Mesenchymal stem cell (in vitro differentiated cells and primary cell): ENCODE data around the gene AGAP1.
A peak's percentile ranks its signal among the peaks of the same experiment; 100 is the strongest.

Experiments used
- DNase-seq: peaks from one replicate; pipeline ENCODE4 v3.0.0-alpha.2; 2013
- H2AFZ ChIP-seq: one replicate; pipeline ENCODE4 v1.6.1; 2013; ENCODE audit warnings: low read depth, mild to moderate bottlenecking, control low read depth, inconsistent platforms, low read length, moderate library complexity
- H2AK5ac ChIP-seq: 2 replicates; pipeline ENCODE4 v1.6.1; 2013; ENCODE audit warnings: low read length, moderate library complexity, mild to moderate bottlenecking, inconsistent platforms; ENCODE audit not compliant: severe bottlenecking
- H2BK120ac ChIP-seq: one replicate; pipeline ENCODE4 v1.6.1; 2013; ENCODE audit warnings: low read depth, mild to moderate bottlenecking, inconsistent platforms, low read length, moderate library complexity
- H2BK12ac ChIP-seq, 2 experiments: one replicate each; pipeline ENCODE4 v1.6.1; 2013; ENCODE audit warnings: inconsistent platforms in 2 of 2, low read length in 2 of 2, mild to moderate bottlenecking in 2 of 2, moderate library complexity in 2 of 2, control low read depth in 1 of 2
- H2BK15ac ChIP-seq: one replicate; pipeline ENCODE4 v1.6.1; 2013; ENCODE audit warnings: mild to moderate bottlenecking, low read depth, inconsistent platforms; ENCODE audit not compliant: poor library complexity, severe bottlenecking
- H2BK5ac ChIP-seq: 2 replicates; pipeline ENCODE4 v1.6.1; 2013; ENCODE audit warnings: low read depth, mild to moderate bottlenecking, low read length, control low read depth, inconsistent platforms; ENCODE audit not compliant: poor library complexity, severe bottlenecking
- H3K14ac ChIP-seq, 2 experiments: one replicate each; pipeline ENCODE4 v1.6.1; 2013; ENCODE audit warnings: inconsistent platforms in 2 of 2, low read length in 2 of 2, control low read depth in 1 of 2, mild to moderate bottlenecking in 1 of 2, moderate library complexity in 1 of 2
- H3K18ac ChIP-seq, 2 experiments: one replicate each; pipeline ENCODE4 v1.6.1; 2013; ENCODE audit warnings: inconsistent platforms in 2 of 2, low read length in 2 of 2, control low read depth in 1 of 2, low read depth in 1 of 2, mild to moderate bottlenecking in 1 of 2
- H3K23ac ChIP-seq, 2 experiments: one replicate each; pipeline ENCODE4 v1.6.1; 2013; ENCODE audit warnings: inconsistent platforms in 2 of 2, low read length in 2 of 2, mild to moderate bottlenecking in 2 of 2, moderate library complexity in 2 of 2, control low read depth in 1 of 2
- H3K27ac ChIP-seq: 2 replicates; pipeline ENCODE4 v1.5.1; 2013; ENCODE audit warnings: mild to moderate bottlenecking, moderate library complexity, low read length, control low read depth, inconsistent platforms; ENCODE audit not compliant: poor library complexity, severe bottlenecking
- H3K27me3 ChIP-seq, 2 experiments: 2 replicates each; pipeline versions ENCODE4 v1.6.1 to v1.7.0; 2013; ENCODE audit warnings: low read length in 2 of 2, mild to moderate bottlenecking in 2 of 2, moderate library complexity in 2 of 2, control low read depth in 1 of 2, inconsistent platforms in 1 of 2; ENCODE audit not compliant: control insufficient read depth in 1 of 2, insufficient read depth in 1 of 2
- H3K36me3 ChIP-seq, 2 experiments: 2 replicates each; pipeline versions ENCODE4 v1.6.1 to v1.7.0; 2013; ENCODE audit warnings: low read length in 2 of 2, control low read depth in 1 of 2, inconsistent platforms in 1 of 2, low read depth in 1 of 2, mild to moderate bottlenecking in 1 of 2; ENCODE audit not compliant: insufficient read depth in 2 of 2, control insufficient read depth in 1 of 2
- H3K4ac ChIP-seq, 2 experiments: one replicate each; pipeline ENCODE4 v1.6.1; 2013; ENCODE audit warnings: inconsistent platforms in 2 of 2, low read length in 2 of 2, mild to moderate bottlenecking in 2 of 2, moderate library complexity in 2 of 2, control low read depth in 1 of 2, low read depth in 1 of 2
- H3K4me1 ChIP-seq: 2 replicates; pipeline ENCODE4 v1.6.1; 2013; ENCODE audit warnings: low read depth, low read length, control low read depth; ENCODE audit not compliant: control insufficient read depth, insufficient read depth
- H3K4me2 ChIP-seq: 2 replicates; pipeline ENCODE4 v1.6.1; 2013; ENCODE audit warnings: low read length, mild to moderate bottlenecking, inconsistent platforms; ENCODE audit not compliant: poor library complexity, severe bottlenecking
- H3K4me3 ChIP-seq, 2 experiments: 2 replicates each; pipeline versions ENCODE4 v1.5.1 to v1.7.0; 2013; ENCODE audit warnings: low read length in 2 of 2, mild to moderate bottlenecking in 2 of 2, control low read depth in 1 of 2, low read depth in 1 of 2; ENCODE audit not compliant: insufficient read depth in 1 of 2
- H3K79me1 ChIP-seq: replicated peaks from 2 replicates; pipeline ENCODE4 v1.6.1; 2013; ENCODE audit warnings: mild to moderate bottlenecking, control low read depth, low read length, inconsistent platforms; ENCODE audit not compliant: poor library complexity, severe bottlenecking
- H3K9ac ChIP-seq: 2 replicates; pipeline ENCODE4 v1.7.0; 2013; ENCODE audit warnings: mild to moderate bottlenecking, low read length, moderate library complexity
- H3K9me3 ChIP-seq: 2 replicates; pipeline ENCODE4 v1.7.0; 2013; ENCODE audit warnings: mild to moderate bottlenecking, low read length; ENCODE audit not compliant: control insufficient read depth
- H4K8ac ChIP-seq: one replicate; pipeline ENCODE4 v1.6.1; 2013; ENCODE audit warnings: inconsistent platforms, mild to moderate bottlenecking, low read length, moderate library complexity
- H4K91ac ChIP-seq: one replicate; pipeline ENCODE4 v1.6.1; 2013; ENCODE audit warnings: mild to moderate bottlenecking, low read length, inconsistent platforms
- WGBS: methylation state at CpG from one replicate; pipeline ENCODE4 v1.1.7; 2013; ENCODE audit warnings: mixed read lengths; 5-methylcytosine and 5-hydroxymethylcytosine counted together

The AGAP1 gene

DNA sequence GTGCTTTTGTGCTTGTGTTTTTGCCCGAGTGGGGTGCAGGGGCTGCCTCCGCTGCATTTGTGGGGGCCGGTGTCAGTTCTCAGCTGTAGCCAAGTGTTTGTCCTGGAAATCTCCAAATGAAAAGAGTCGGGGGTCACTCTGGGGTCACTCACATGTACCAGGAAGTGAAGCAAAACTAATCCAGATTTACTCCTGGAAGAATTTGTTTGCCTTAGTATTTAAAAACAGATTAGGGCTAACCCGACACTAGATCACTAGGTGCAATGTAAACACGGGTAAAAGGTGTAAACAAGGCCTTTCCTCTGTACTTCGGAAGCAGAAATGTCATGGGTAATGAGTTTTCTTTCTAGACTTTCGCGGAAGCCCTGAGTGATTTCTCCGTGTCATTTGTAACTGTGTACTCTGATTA lies 624.0 kb downstream of the AGAP1 start:
- no peaks in the 10 kb centered on the region for H3K9me3 ChIP-seq
- peaks cover 4 to 7% of the 10 kb centered on the region in 2 experiments for H3K36me3 ChIP-seq
- H3K14ac ChIP-seq, result no peak overlapping the region
- 42% methylated on average over 10 of the region's 10 CpGs for WGBS
- H3K79me1 ChIP-seq, result peaks cover 2% of the 10 kb centered on the region
- no peak overlapping the region for H4K91ac ChIP-seq
- no peak overlapping the region for H3K18ac ChIP-seq
- no peak overlapping the region for H2AK5ac ChIP-seq
- H2BK5ac ChIP-seq, result no peak overlapping the region
- no peak overlapping the region for H3K4ac ChIP-seq
- no peak overlapping the region for H3K23ac ChIP-seq
- no peaks in the 10 kb centered on the region for H3K27me3 ChIP-seq
- H3K27ac ChIP-seq, result no peak overlapping the region
- H2AFZ ChIP-seq, result no peak overlapping the region
- H2BK120ac ChIP-seq, result no peak overlapping the region
- H3K9ac ChIP-seq, result no peak overlapping the region
- no peak overlapping the region for H2BK12ac ChIP-seq
- H4K8ac ChIP-seq, result no peak overlapping the region
- H2BK15ac ChIP-seq, result no peak overlapping the region
- no peak overlapping the region for H3K4me2 ChIP-seq
- DNase-seq, result no peak
- H3K4me3 ChIP-seq, result no peak overlapping the region
- peaks cover 5% of the 10 kb centered on the region for H3K4me1 ChIP-seq

DNA sequence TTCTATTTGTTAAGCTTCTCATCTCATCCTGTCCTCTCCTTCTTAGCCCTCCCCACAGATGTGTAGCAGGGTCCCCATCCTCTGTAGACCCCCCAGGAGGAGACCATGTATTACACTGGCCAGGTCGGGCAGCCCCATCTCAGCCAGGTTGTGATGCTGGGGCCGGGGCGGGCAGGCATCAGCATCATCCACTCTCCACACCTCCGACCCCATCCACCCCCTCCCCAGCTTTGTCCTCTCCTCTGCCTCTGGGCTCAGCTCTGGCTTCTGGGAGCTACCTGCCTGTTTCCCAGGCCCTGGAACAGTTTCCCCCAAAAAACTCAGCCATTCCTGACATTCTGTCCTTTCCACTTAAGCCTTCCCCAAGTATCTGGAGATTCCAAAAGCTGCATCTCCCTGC lies 625.2 kb downstream of the AGAP1 start:
- H3K14ac ChIP-seq, result no peak overlapping the region
- H2BK15ac ChIP-seq, result no peak overlapping the region
- DNase-seq, result no peak
- H3K27me3 ChIP-seq, result no peaks in the 10 kb centered on the region
- H3K79me1 ChIP-seq, result peaks cover 2% of the 10 kb centered on the region
- H4K91ac ChIP-seq, result no peak overlapping the region
- no peak overlapping the region for H3K23ac ChIP-seq
- no peak overlapping the region for H3K4me3 ChIP-seq
- H3K36me3 ChIP-seq, result peaks cover 4 to 12% of the 10 kb centered on the region in 2 experiments
- no peak overlapping the region for H3K18ac ChIP-seq
- no peak overlapping the region for H3K4me2 ChIP-seq
- no peak overlapping the region for H3K4ac ChIP-seq
- 98% methylated on average over 4 of the region's 4 CpGs for WGBS
- no peak overlapping the region for H2BK120ac ChIP-seq
- H2AK5ac ChIP-seq, result no peak overlapping the region
- no peak overlapping the region for H3K27ac ChIP-seq
- no peak overlapping the region for H2BK12ac ChIP-seq
- H3K4me1 ChIP-seq, result peaks cover 5% of the 10 kb centered on the region
- H2BK5ac ChIP-seq, result no peak overlapping the region
- no peak overlapping the region for H4K8ac ChIP-seq
- no peak overlapping the region for H2AFZ ChIP-seq
- H3K9ac ChIP-seq, result no peak overlapping the region
- H3K9me3 ChIP-seq, result no peaks in the 10 kb centered on the region

DNA sequence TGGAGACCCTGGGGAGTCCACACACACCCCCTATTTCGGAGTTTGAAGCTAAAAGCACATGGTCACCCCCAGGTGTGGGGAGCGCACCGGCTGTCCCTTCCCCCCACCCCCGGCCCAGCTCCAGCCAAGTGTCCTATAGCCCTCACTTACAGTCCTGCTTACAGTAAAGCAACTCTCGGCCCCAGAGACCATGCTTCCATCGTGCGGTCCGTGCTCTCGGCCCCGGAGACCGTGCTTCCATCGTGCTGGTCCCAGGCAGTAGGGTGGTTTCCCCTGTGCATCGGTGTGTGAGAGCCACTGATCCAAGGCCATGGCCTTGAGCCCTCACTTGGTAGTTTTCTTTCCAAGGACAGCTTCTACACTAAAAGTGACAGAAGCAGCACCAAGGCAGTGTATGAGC lies 625.6 kb downstream of the AGAP1 start:
- H3K27ac ChIP-seq, result no peak overlapping the region
- no peak overlapping the region for H3K18ac ChIP-seq
- no peak for DNase-seq
- no peak overlapping the region for H2BK120ac ChIP-seq
- 95% methylated on average over 13 of the region's 13 CpGs for WGBS
- H3K27me3 ChIP-seq, result no peaks in the 10 kb centered on the region
- no peak overlapping the region for H3K4me3 ChIP-seq
- no peak overlapping the region for H2AFZ ChIP-seq
- H3K4me2 ChIP-seq, result no peak overlapping the region
- H3K14ac ChIP-seq, result no peak overlapping the region
- no peak overlapping the region for H2AK5ac ChIP-seq
- peaks cover 2% of the 10 kb centered on the region for H3K79me1 ChIP-seq
- no peaks in the 10 kb centered on the region for H3K9me3 ChIP-seq
- no peak overlapping the region for H4K8ac ChIP-seq
- no peak overlapping the region for H3K23ac ChIP-seq
- H2BK12ac ChIP-seq, result no peak overlapping the region
- peaks cover 5% of the 10 kb centered on the region for H3K4me1 ChIP-seq
- no peak overlapping the region for H3K4ac ChIP-seq
- no peak overlapping the region for H3K9ac ChIP-seq
- peaks cover 7 to 16% of the 10 kb centered on the region in 2 experiments for H3K36me3 ChIP-seq
- H2BK15ac ChIP-seq, result no peak overlapping the region
- no peak overlapping the region for H2BK5ac ChIP-seq
- no peak overlapping the region for H4K91ac ChIP-seq

DNA sequence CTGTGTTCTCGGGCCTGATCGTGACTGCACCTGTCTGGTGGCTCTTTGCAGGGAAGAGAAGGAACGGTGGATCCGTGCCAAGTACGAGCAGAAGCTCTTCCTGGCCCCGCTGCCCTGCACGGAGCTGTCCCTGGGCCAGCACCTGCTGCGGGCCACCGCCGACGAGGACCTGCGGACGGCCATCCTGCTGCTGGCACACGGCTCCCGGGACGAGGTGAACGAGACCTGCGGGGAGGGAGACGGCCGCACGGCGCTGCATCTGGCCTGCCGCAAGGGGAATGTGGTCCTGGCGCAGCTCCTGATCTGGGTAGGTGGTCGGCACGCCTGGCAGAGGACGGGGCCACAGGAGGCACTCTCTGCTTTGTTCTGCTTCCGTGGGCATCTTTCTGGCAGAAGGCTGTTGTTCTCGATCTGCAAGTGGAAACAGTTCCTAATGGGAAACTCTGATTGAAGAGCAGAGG lies 626.3 kb downstream of the AGAP1 start:
- no peak overlapping the region for H3K4ac ChIP-seq
- no peaks in the 10 kb centered on the region for H3K9me3 ChIP-seq
- no peak overlapping the region for H2BK12ac ChIP-seq
- H3K4me3 ChIP-seq, result no peak overlapping the region
- H3K18ac ChIP-seq, result no peak overlapping the region
- no peak overlapping the region for H4K8ac ChIP-seq
- DNase-seq, result no peak
- no peak overlapping the region for H2BK5ac ChIP-seq
- H3K14ac ChIP-seq, result no peak overlapping the region
- H3K4me2 ChIP-seq, result no peak overlapping the region
- no peak overlapping the region for H3K27ac ChIP-seq
- no peak overlapping the region for H3K23ac ChIP-seq
- peaks cover 13 to 18% of the 10 kb centered on the region in 2 experiments for H3K36me3 ChIP-seq
- no peak overlapping the region for H2AK5ac ChIP-seq
- no peak overlapping the region for H2BK120ac ChIP-seq
- WGBS, result 96% methylated on average over 29 of the region's 29 CpGs
- no peaks in the 10 kb centered on the region for H3K27me3 ChIP-seq
- H2AFZ ChIP-seq, result no peak overlapping the region
- peaks cover 5% of the 10 kb centered on the region for H3K4me1 ChIP-seq
- H4K91ac ChIP-seq, result peak overlapping the region; percentile 24
- no peak overlapping the region for H2BK15ac ChIP-seq
- H3K79me1 ChIP-seq, result peaks cover 2% of the 10 kb centered on the region
- H3K9ac ChIP-seq, result no peak overlapping the region
